ENCODE data around the gene HPS1.

HPS1 gene

GRCh38 chr10:98488669-98489430 is 42.1 kb upstream of the HPS1 start:
- Histone ChIP-seq H3K4me2 (no peak overlapping the region), H2AFZ (ENCODE audit: low read depth) (no peak overlapping the region), H4K20me1 (ENCODE audit: insufficient read depth) (no peaks in the 10 kb centered on the region), H3K9ac (no peak overlapping the region), H3K4me3 (IDR thresholded peaks at IDR 0.05; ENCODE audit: insufficient read depth, low read depth, low read length) (no peak overlapping the region), H3K36me3 (ENCODE audit: insufficient read depth) (no peaks in the 10 kb centered on the region), H3K27me3 (ENCODE audit: insufficient read depth, low read depth) (no peaks in the 10 kb centered on the region), H3K4me1 (ENCODE audit: low read depth, poor library complexity, severe bottlenecking) (no peaks in the 10 kb centered on the region), H3K79me2 (ENCODE audit: insufficient read depth, low read depth) (no peaks in the 10 kb centered on the region), H3K27ac (no peak overlapping the region)
- TF ChIP-seq CTCF (conservative IDR thresholded peaks at IDR 0.05; ENCODE audit: low read depth, low read length), result no peak

- no peak for TF ChIP-seq CTCF (conservative IDR thresholded peaks at IDR 0.05; ENCODE audit: low read depth, low read length)
- H4K20me1 ChIP-seq (ENCODE audit: insufficient read depth), result no peaks in the 10 kb centered on the region
- no peaks in the 10 kb centered on the region for H3K79me2 ChIP-seq (ENCODE audit: insufficient read depth, low read depth)
- H3K27ac ChIP-seq, result no peak overlapping the region
- H3K4me1 ChIP-seq (ENCODE audit: low read depth, poor library complexity, severe bottlenecking), result no peaks in the 10 kb centered on the region
- no peak overlapping the region for H3K4me2 ChIP-seq
- H2AFZ ChIP-seq (ENCODE audit: low read depth), result no peak overlapping the region
- H3K27me3 ChIP-seq (ENCODE audit: insufficient read depth, low read depth), result no peaks in the 10 kb centered on the region
- no peak overlapping the region for H3K9ac ChIP-seq
- no peaks in the 10 kb centered on the region for H3K36me3 ChIP-seq (ENCODE audit: insufficient read depth)
- no peak overlapping the region for H3K4me3 ChIP-seq (IDR thresholded peaks at IDR 0.05; ENCODE audit: insufficient read depth, low read depth, low read length)
Measured at GRCh38 chr10:98487649-98488048, 40.9 kb upstream of the HPS1 start.

GRCh38 chr10:98486421-98486820 is 39.7 kb upstream of the HPS1 start:
- Histone ChIP-seq H3K4me2 (no peak overlapping the region), H3K27ac (no peak overlapping the region), H2AFZ (ENCODE audit: low read depth) (no peak overlapping the region)

GRCh38 chr10:98485959-98486358 is 39.2 kb upstream of the HPS1 start:
- Histone ChIP-seq H2AFZ (ENCODE audit: low read depth) (no peak overlapping the region), H3K4me2 (no peak overlapping the region), H3K36me3 (ENCODE audit: insufficient read depth) (no peaks in the 10 kb centered on the region), H3K9ac (no peak overlapping the region), H3K4me1 (ENCODE audit: low read depth, poor library complexity, severe bottlenecking) (no peaks in the 10 kb centered on the region), H3K4me3 (IDR thresholded peaks at IDR 0.05; ENCODE audit: insufficient read depth, low read depth, low read length) (no peak overlapping the region), H4K20me1 (ENCODE audit: insufficient read depth) (no peaks in the 10 kb centered on the region), H3K27me3 (ENCODE audit: insufficient read depth, low read depth) (no peaks in the 10 kb centered on the region), H3K27ac (no peak overlapping the region), H3K79me2 (ENCODE audit: insufficient read depth, low read depth) (no peaks in the 10 kb centered on the region)
- TF ChIP-seq CTCF (conservative IDR thresholded peaks at IDR 0.05; ENCODE audit: low read depth, low read length), result no peak

More at GRCh38 chr10:98486421-98486820, 39.7 kb upstream of the HPS1 start:
- Histone ChIP-seq H4K20me1 (ENCODE audit: insufficient read depth) (no peaks in the 10 kb centered on the region), H3K36me3 (ENCODE audit: insufficient read depth) (no peaks in the 10 kb centered on the region), H3K4me3 (IDR thresholded peaks at IDR 0.05; ENCODE audit: insufficient read depth, low read depth, low read length) (no peak overlapping the region), H3K79me2 (ENCODE audit: insufficient read depth, low read depth) (no peaks in the 10 kb centered on the region), H3K9ac (no peak overlapping the region), H3K27me3 (ENCODE audit: insufficient read depth, low read depth) (no peaks in the 10 kb centered on the region), H3K4me1 (ENCODE audit: low read depth, poor library complexity, severe bottlenecking) (no peaks in the 10 kb centered on the region)
- TF ChIP-seq CTCF (conservative IDR thresholded peaks at IDR 0.05; ENCODE audit: low read depth, low read length), result no peak
